PC-3 (cell line): ENCODE results near the gene MFSD6L. TPM values are rescaled to one million over a fixed set of nuclear protein-coding genes. Genes with fewer than 3 reads are reported as not detected.

Source experiments
- ATAC-seq: fragments of 200-7000 bp; cut with Tn5 transposase; 2 replicates; pipeline ENCODE4 v1.9.1; 2020; ENCODE audit warnings: mild to moderate bottlenecking, moderate library complexity
- BruUV-seq: library from RNA; stranded (reverse); fragments of 400-500 nt; replicated peaks from 2 replicates; lab custom pipeline; 2021; lab: Mats Ljungman, UMichigan
- CTCF ChIA-PET: fragments of 300-600 bp; sonication (Branson Sonifier 250); formaldehyde crosslinking; loops from one replicate; lab custom pipeline; 2022; ENCODE audit warnings: antibody characterized with exemption; lab: Charles Lee
- POLR2A ChIA-PET: fragments of 300-600 bp; sonication (Branson Sonifier 250); formaldehyde crosslinking; loops from one replicate; lab custom pipeline; 2022; ENCODE audit warnings: antibody characterized with exemption; ENCODE audit not compliant: unreplicated experiment; lab: Charles Lee
- DNase-seq: peaks from one replicate; pipeline ENCODE4 v3.0.0-alpha.2; 2015
- H2AFZ ChIP-seq: fragments of 300-600 bp; sonication (generic); 2 replicates; pipeline ENCODE4 v1.6.0; 2016; ENCODE audit warnings: antibody characterized with exemption, low read length
- H3F3A ChIP-seq: fragments of 300-600 bp; sonication (generic); one replicate; pipeline ENCODE4 v1.6.0; 2017; ENCODE audit warnings: antibody characterized with exemption, low read length, control low read depth, mild to moderate bottlenecking; ENCODE audit not compliant: unreplicated experiment
- H3K27ac ChIP-seq: fragments of 300-600 bp; sonication (generic); 2 replicates; pipeline ENCODE4 v1.5.1; 2016; ENCODE audit warnings: mild to moderate bottlenecking, low read length
- H3K27me3 ChIP-seq: fragments of 300-600 bp; sonication (generic); 2 replicates; pipeline ENCODE4 v1.6.1; 2016; ENCODE audit warnings: low read length, mixed read lengths
- H3K36me3 ChIP-seq: fragments of 300-600 bp; sonication (generic); 2 replicates; pipeline ENCODE4 v1.6.1; 2016; ENCODE audit warnings: low read depth, mixed run types, low read length, mixed read lengths
- H3K4me1 ChIP-seq: fragments of 300-600 bp; sonication (generic); 2 replicates; pipeline ENCODE4 v1.5.1; 2016; ENCODE audit warnings: low read length; ENCODE audit not compliant: insufficient read depth
- H3K4me2 ChIP-seq: fragments of 300-600 bp; sonication (generic); 2 replicates; pipeline ENCODE4 v1.6.0; 2016; ENCODE audit warnings: low read length
- H3K4me3 ChIP-seq: fragments of 300-600 bp; sonication (generic); 2 replicates; pipeline ENCODE4 v1.5.1; 2016; ENCODE audit warnings: mild to moderate bottlenecking, low read length, mixed read lengths
- H3K79me2 ChIP-seq: fragments of 300-600 bp; sonication (generic); 2 replicates; pipeline ENCODE4 v1.6.1; 2017; ENCODE audit warnings: low read length, mixed read lengths
- H3K9ac ChIP-seq: fragments of 300-600 bp; sonication (generic); 2 replicates; pipeline ENCODE4 v1.6.0; 2016; ENCODE audit warnings: mild to moderate bottlenecking, low read length
- H3K9me2 ChIP-seq: fragments of 300-600 bp; sonication (generic); replicated peaks from 2 replicates; pipeline ENCODE4 v1.6.1; 2016; ENCODE audit warnings: mixed run types, low read length, mixed read lengths
- H3K9me3 ChIP-seq: fragments of 300-600 bp; sonication (generic); 2 replicates; pipeline ENCODE4 v1.6.1; 2016; ENCODE audit warnings: low read length, mixed read lengths
- H4K20me1 ChIP-seq: fragments of 300-600 bp; sonication (generic); 2 replicates; pipeline ENCODE4 v1.6.1; 2016; ENCODE audit warnings: low read length, mixed read lengths
- CTCF ChIP-seq: fragments of 300-600 bp; sonication (generic); conservative IDR thresholded peaks from 2 replicates; pipeline ENCODE4 v1.5.1; 2017; ENCODE audit warnings: antibody characterized with exemption, low read depth, mild to moderate bottlenecking, low read length
- EZH2 ChIP-seq: fragments of 300-600 bp; sonication (generic); IDR thresholded peaks from one replicate; pipeline ENCODE4 v1.6.1; 2017; ENCODE audit warnings: antibody characterized with exemption, mild to moderate bottlenecking, low read length; ENCODE audit not compliant: unreplicated experiment
- EZH2phosphoT487 ChIP-seq: fragments of 300-600 bp; sonication (generic); IDR thresholded peaks from 2 replicates; pipeline ENCODE4 v1.6.1; 2018; ENCODE audit warnings: mild to moderate bottlenecking, antibody characterized with exemption, low read length, borderline replicate concordance
- intact Hi-C: fragments of 100-400 bp; cut with micrococcal nuclease; formaldehyde crosslinking; loops from 2 replicates; pipeline ENCODE4 v1.9.0; 2023
- total RNA-seq: library from RNA; depleted of rRNA; stranded (reverse); fragments of >200 nt; gene quantifications from 2 replicates; pipeline ENCODE4 v1.2.3, GENCODE V29; 2014

Gene MFSD6L
- total RNA-seq, 1 experiment from 2014 or later = 0.07 TPM

GRCh38 chr17:8838551-8839095 is 39.5 kb upstream of the MFSD6L start:
- POLR2A ChIA-PET = no interaction called here
- H2AFZ ChIP-seq = no peak overlapping the region

GRCh38 chr17:8837563-8838075 is 38.5 kb upstream of the MFSD6L start:
- Histone ChIP-seq H2AFZ (no peak overlapping the region), H3K9ac (no peak overlapping the region)
- CTCF ChIA-PET = no interaction called here

More at GRCh38 chr17:8838551-8839095, 39.5 kb upstream of the MFSD6L start:
- Histone ChIP-seq H3K4me1 (no peaks in the 10 kb centered on the region), H3K36me3 (no peaks in the 10 kb centered on the region), H3K79me2 (no peaks in the 10 kb centered on the region), H3K9me3 (no peaks in the 10 kb centered on the region), H3K4me3 (no peak overlapping the region), H3K4me2 (no peak overlapping the region), H3F3A (no peaks in the 10 kb centered on the region), H3K9ac (no peak overlapping the region), H3K27me3 (peaks cover 11% of the 10 kb centered on the region; the same call in 1 of the 2 replicates), H3K9me2 (no peaks in the 10 kb centered on the region), H4K20me1 (no peaks in the 10 kb centered on the region), H3K27ac (no peak overlapping the region)
- DNase-seq (no peak), ATAC-seq (no peak)
- no TSS peak for BruUV-seq
- TF ChIP-seq EZH2 (no peak), EZH2phosphoT487 (no peak), CTCF (no peak)
- intact Hi-C loops = no loop called here
- CTCF ChIA-PET = no interaction called here

More at GRCh38 chr17:8837563-8838075, 38.5 kb upstream of the MFSD6L start:
- TF ChIP-seq CTCF (no peak), EZH2phosphoT487 (no peak), EZH2 (no peak)
- H3K27ac ChIP-seq = no peak overlapping the region
- H4K20me1 ChIP-seq = no peaks in the 10 kb centered on the region
- peaks cover 11% of the 10 kb centered on the region; the same call in 1 of the 2 replicates for H3K27me3 ChIP-seq
- intact Hi-C loops = no loop called here
- no TSS peak for BruUV-seq
- H3K4me3 ChIP-seq = no peak overlapping the region
- H3K79me2 ChIP-seq = no peaks in the 10 kb centered on the region
- no peaks in the 10 kb centered on the region for H3K36me3 ChIP-seq
- no peaks in the 10 kb centered on the region for H3K9me2 ChIP-seq
- POLR2A ChIA-PET = no interaction called here
- H3F3A ChIP-seq = no peaks in the 10 kb centered on the region
- H3K4me2 ChIP-seq = no peak overlapping the region
- H3K9me3 ChIP-seq = no peaks in the 10 kb centered on the region
- no peaks in the 10 kb centered on the region for H3K4me1 ChIP-seq
- ATAC-seq (no peak), DNase-seq (peak; percentile 2)
